K562 (cell line): ENCODE measurements around the gene USP2. TPM values are rescaled to one million over a fixed set of nuclear protein-coding genes. Genes with fewer than 3 reads are reported as not detected.

Source experiments
- ATAC-seq: fragments of 200-7000 bp; cut with Tn5 transposase; 3 replicates; pipeline ENCODE4 v1.9.1; 2020; ENCODE audit warnings: moderate library complexity
- BruUV-seq: library from RNA; stranded (reverse); fragments of 400-500 nt; replicated peaks from 2 replicates; lab custom pipeline; 2021; lab: Mats Ljungman, UMichigan
- CTCF ChIA-PET: fragments of 300-600 bp; formaldehyde crosslinking; extraction: SDS; loops from one replicate; lab custom pipeline; 2021; ENCODE audit warnings: low intra/inter-chr PET ratio; lab: Yijun Ruan, JAX
- POLR2A ChIA-PET: fragments of 300-600, 350-650 bp; sonication (Branson Sonifier 250); formaldehyde crosslinking; extraction: SDS; loops from one replicate; lab custom pipeline; 2021; ENCODE audit warnings: antibody characterized with exemption, inconsistent platforms; lab: Yijun Ruan, JAX
- DNase-seq, 4 experiments: peaks; one replicate each; pipeline versions ENCODE4 v3.0.0 to v3.0.0-alpha.2; 2011 to 2018; ENCODE audit warnings: low spot score in 3 of 4, mixed read lengths in 3 of 4; ENCODE audit errors: extremely low read depth in 1 of 4
- FAIRE-seq: peaks from 2 replicates; lab custom pipeline; 2011; peaks lifted over from hg19 to GRCh38; lab: Jason Lieb, UNC
- H2AFZ ChIP-seq: 2 replicates; pipeline ENCODE4 v1.6.0; 2011; ENCODE audit warnings: low read depth, low read length, control low read depth, inconsistent platforms
- H3K27ac ChIP-seq: fragments of 200-600 bp; 3 replicates; pipeline ENCODE4 v1.8.0; 2011; ENCODE audit warnings: low read depth, mild to moderate bottlenecking, control low read depth, inconsistent platforms, low read length, moderate library complexity, mixed read lengths; ENCODE audit errors: extremely low read depth
- H3K27me3 ChIP-seq, 2 experiments: fragments of 300-600 bp in 1 of 2; 2 replicates in 1 of 2; 3 replicates in 1 of 2; pipeline versions ENCODE4 v1.6.0 to v1.8.0; 2011; ENCODE audit warnings: inconsistent platforms in 2 of 2, low read length in 2 of 2, mild to moderate bottlenecking in 1 of 2, mixed read lengths in 1 of 2, moderate library complexity in 1 of 2; ENCODE audit not compliant: control insufficient read depth in 2 of 2, insufficient read depth in 2 of 2
- H3K36me3 ChIP-seq: fragments of 300-600 bp; 3 replicates; pipeline ENCODE4 v1.8.0; 2011; ENCODE audit warnings: mild to moderate bottlenecking, low read length, inconsistent platforms; ENCODE audit not compliant: control insufficient read depth, insufficient read depth
- H3K4me1 ChIP-seq, 2 experiments: fragments of 200-600 bp in 1 of 2; replicated peaks in 1 of 2; 2 replicates in 1 of 2; 3 replicates in 1 of 2; pipeline versions ENCODE4 v1.5.1 to v1.8.0; 2011; ENCODE audit warnings: inconsistent platforms in 2 of 2, low read length in 2 of 2, mild to moderate bottlenecking in 1 of 2, mixed read lengths in 1 of 2, moderate library complexity in 1 of 2; ENCODE audit not compliant: control insufficient read depth in 2 of 2, insufficient read depth in 2 of 2
- H3K4me2 ChIP-seq: 2 replicates; pipeline ENCODE4 v1.6.1; 2011; ENCODE audit warnings: low read length, control low read depth, inconsistent platforms, mixed read lengths; ENCODE audit not compliant: insufficient read depth
- H3K4me3 ChIP-seq: fragments of 200-600 bp; sonication (generic), shearing (Covaris generic); 2 replicates; pipeline ENCODE4 v1.5.1; 2016; ENCODE audit warnings: control low read depth, inconsistent platforms
- H3K79me2 ChIP-seq: fragments of 200-600 bp; 3 replicates; pipeline ENCODE4 v1.8.0; 2011; ENCODE audit warnings: low read length, inconsistent platforms; ENCODE audit not compliant: control insufficient read depth, insufficient read depth
- H3K9ac ChIP-seq, 2 experiments: 2 replicates each; pipeline versions ENCODE4 v1.6.0 to v1.6.1; 2011; ENCODE audit warnings: low read depth in 2 of 2, low read length in 2 of 2, control low read depth in 1 of 2, inconsistent platforms in 1 of 2, mild to moderate bottlenecking in 1 of 2, mixed read lengths in 1 of 2; ENCODE audit not compliant: insufficient read depth in 1 of 2
- H3K9me1 ChIP-seq: one replicate; pipeline ENCODE4 v1.6.0; 2011; ENCODE audit warnings: inconsistent platforms, mild to moderate bottlenecking, low read length, moderate library complexity; ENCODE audit not compliant: control insufficient read depth, insufficient read depth
- H3K9me3 ChIP-seq: replicated peaks from 2 replicates; pipeline ENCODE4 v1.5.1; 2011; ENCODE audit warnings: low read depth, low read length, inconsistent platforms; ENCODE audit not compliant: control insufficient read depth, insufficient read depth
- H4K20me1 ChIP-seq: replicated peaks from 2 replicates; pipeline ENCODE4 v1.6.1; 2011; ENCODE audit warnings: low read length, inconsistent platforms, mixed read lengths; ENCODE audit not compliant: control insufficient read depth, insufficient read depth
- FOXK2 ChIP-seq, 2 experiments: fragments of 450-650 bp; IDR thresholded peaks in 1 of 2; conservative IDR thresholded peaks in 1 of 2; 2 replicates each; pipeline ENCODE4 v1.6.1; 2016; ENCODE audit warnings: low read depth in 2 of 2, mild to moderate bottlenecking in 1 of 2
- HMG20B ChIP-seq: fragments of 250-450 bp; sonication (Bioruptor Pico); IDR thresholded peaks from 2 replicates; pipeline ENCODE4 v1.5.0; 2021; ENCODE audit warnings: mild to moderate bottlenecking
- MXI1 ChIP-seq: IDR thresholded peaks from 2 replicates; pipeline ENCODE4 v1.6.1; 2011; ENCODE audit warnings: low read depth, mild to moderate bottlenecking, improper control_type of control experiment, low read length
- ZBTB34 ChIP-seq: fragments of 250-450 bp; sonication (Bioruptor Pico); IDR thresholded peaks from 2 replicates; pipeline ENCODE4 v1.8.0; 2021; ENCODE audit warnings: mild to moderate bottlenecking, moderate library complexity
- ZNF3 ChIP-seq: fragments of 250-450 bp; sonication (Bioruptor Pico); IDR thresholded peaks from 2 replicates; pipeline ENCODE4 v1.5.0; 2021; ENCODE audit warnings: mild to moderate bottlenecking, moderate library complexity
- ZNF639 ChIP-seq, 2 experiments: fragments of 200-800 bp in 1 of 2; sonication (Bioruptor generic) in 1 of 2; sonication (generic) in 1 of 2; formaldehyde crosslinking in 1 of 2; IDR thresholded peaks in 1 of 2; conservative IDR thresholded peaks in 1 of 2; 2 replicates each; pipeline versions ENCODE4 v1.5.0 to v1.6.1; 2016 to 2020; ENCODE audit warnings: missing compliant biosample characterization in 1 of 2, missing genetic modification characterization in 1 of 2, missing genetic modification reagents in 1 of 2
- WGBS: fragments of 100-300 bp; shearing (Covaris generic); methylation state at CpG from one replicate; pipeline ENCODE4 v1.1.6; 2016; ENCODE audit warnings: low coverage, mixed read lengths; ENCODE audit not compliant: insufficient coverage; ENCODE audit errors: missing lambda C conversion rate; 5-methylcytosine and 5-hydroxymethylcytosine counted together
- in situ Hi-C: fragments of 300-500 bp; cut with MboI; formaldehyde crosslinking; loops from 4 replicates; pipeline ENCODE4 v1.15.0; 2018; ENCODE audit warnings: inconsistent platforms, mixed read lengths
- intact Hi-C: fragments of 100-400 bp; cut with micrococcal nuclease; formaldehyde crosslinking; loops from 2 replicates; pipeline ENCODE4 v1.14.2; 2022
- polyA plus RNA-seq, 8 experiments: library from polyadenylated mRNA; depleted of rRNA in 4 of 8; stranded (reverse) in 5 of 8; unstranded in 3 of 8; fragments of >200 nt; fragmentation: Nextera tagmentation in 2 of 8; fragmentation: Illumina TruSeq in 1 of 8; extraction: Ambion mirVana in 2 of 8; extraction: Trizol in 1 of 8; gene quantifications; 2 replicates each; pipeline versions ENCODE4 v1.2.1 to v1.2.3, GENCODE V29; 2011 to 2014; ENCODE audit warnings: inconsistent platforms in 1 of 8, missing spikeins in 1 of 8
- total RNA-seq, 7 experiments: library from RNA; depleted of rRNA in 6 of 7; stranded (reverse); fragments of >200 nt in 6 of 7; fragmentation: Illumina TruSeq in 2 of 7; extraction: Trizol in 2 of 7; gene quantifications; 2 replicates each; pipeline versions ENCODE4 v1.2.1 to v1.2.3, GENCODE V29; 2011 to 2021; ENCODE audit warnings: low replicate concordance in 1 of 7

Gene USP2
- total and polyA plus RNA-seq, 9 of the 15 experiments (the other 6 are each of a cell fraction or from before 2014, with no cell fraction given): 2.8 to 16.9 (median 3.9) TPM

- H2AFZ ChIP-seq: no peak overlapping the region
- intact Hi-C loops (loop anchor here (1.0 to 5.0 kb wide), 4 partner anchors 18 to 267 kb away; partner anchors contain the start of gene C2CD2L), in situ Hi-C loops (no loop called here)
- H3K36me3 ChIP-seq: peaks cover 27% of the 10 kb centered on the region; the same call in 1 of the 3 replicates
- ATAC-seq (peak; percentile 79), FAIRE-seq (peak; percentile 91), DNase-seq (peak; percentile 57 to 85 (median 68))
- peaks cover 5% of the 10 kb centered on the region; the same call in 1 of the 2 replicates for H4K20me1 ChIP-seq
- peaks cover 14% of the 10 kb centered on the region; the same call in 1 of the 3 replicates for H3K79me2 ChIP-seq
- ChIA-PET POLR2A (interaction anchor here (0.6 to 3.7 kb wide), 6 partner anchors 10 to 282 kb away, joined by 3 to 24 read pairs (median 4); partner anchors contain the start of gene C2CD2L), CTCF (interaction anchor here (1.5 to 5.9 kb wide), 2 partner anchors 16 to 19 kb away, joined by 3 to 41 read pairs; no protein-coding TSS in a partner anchor)
- no peaks in the 10 kb centered on the region for H3K9me1 ChIP-seq
- H3K27ac ChIP-seq: 0 out of 3 replicates have a peak overlapping the region, but pooled peaks have one; percentile 2
- 14% methylated on average over 11 of the region's 11 CpGs for WGBS
- H3K27me3 ChIP-seq: no peaks in the 10 kb centered on the region
- no peaks in the 10 kb centered on the region for H3K9me3 ChIP-seq
- H3K9ac ChIP-seq: peak overlapping the region in 1 of 2 experiments; percentile 56; a peak in 2 of 4 replicates
- BruUV-seq: no TSS peak
- no peak overlapping the region for H3K4me3 ChIP-seq
- H3K4me2 ChIP-seq: peak overlapping the region; percentile 27; the same call in 1 of the 2 replicates
- peaks cover 67 to 77% of the 10 kb centered on the region in 2 experiments for H3K4me1 ChIP-seq
- TF ChIP-seq MXI1: 0 out of 2 replicates have a peak, but pooled peaks have one; percentile 57
- no peak for TF ChIP-seq HMG20B (CRISPR knock-in tag)
- no peak for TF ChIP-seq ZNF3 (CRISPR knock-in tag)
- TF ChIP-seq ZNF639 (CRISPR knock-in tag; conservative IDR thresholded peaks at IDR 0.05 in 1 of 2, IDR thresholded peaks at IDR 0.05 in 1 of 2): no peak
- TF ChIP-seq FOXK2 (conservative IDR thresholded peaks at IDR 0.05 in 1 of 2, IDR thresholded peaks at IDR 0.05 in 1 of 2; ENCODE audit: low read depth in 2 of 2): peak; percentile 52 to 72; a peak in 3 of 4 replicates
- no peak for TF ChIP-seq ZBTB34
Measured at GRCh38 chr11:119374632-119375336, 6.7 kb downstream of the USP2 start.
